SHP77 (cell line): Measurements from ENCODE around the gene TPD52L1.

Experiments
- DNase-seq, 2 experiments: peaks; one replicate each; lab custom pipeline; 2025; lab: John Stamatoyannopoulos, UW

Gene TPD52L1

GRCh38 chr6:125304970-125305660, 151.5 kb downstream of the TPD52L1 start:
- DNase-seq = no peak

DNA sequence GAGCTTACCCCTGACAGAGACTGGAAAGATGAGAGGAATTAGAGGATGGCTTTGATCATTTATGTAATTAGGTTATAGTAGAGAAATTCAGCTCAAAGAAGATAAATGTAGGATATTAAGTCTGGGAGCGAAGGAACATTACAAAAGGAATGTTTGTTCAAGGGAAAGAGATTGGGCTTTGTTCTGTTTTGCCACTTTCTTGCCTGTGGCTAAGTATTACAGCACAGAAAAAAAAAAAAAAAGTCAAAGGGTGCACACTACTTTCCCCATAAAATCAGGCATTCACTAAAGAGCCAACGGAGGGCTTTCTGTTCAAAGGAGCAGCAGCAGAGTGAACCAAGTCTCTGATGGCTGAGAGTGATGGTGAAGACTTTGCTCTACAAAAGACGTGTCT, 153.2 kb downstream of the TPD52L1 start:
- DNase-seq = no peak

DNA sequence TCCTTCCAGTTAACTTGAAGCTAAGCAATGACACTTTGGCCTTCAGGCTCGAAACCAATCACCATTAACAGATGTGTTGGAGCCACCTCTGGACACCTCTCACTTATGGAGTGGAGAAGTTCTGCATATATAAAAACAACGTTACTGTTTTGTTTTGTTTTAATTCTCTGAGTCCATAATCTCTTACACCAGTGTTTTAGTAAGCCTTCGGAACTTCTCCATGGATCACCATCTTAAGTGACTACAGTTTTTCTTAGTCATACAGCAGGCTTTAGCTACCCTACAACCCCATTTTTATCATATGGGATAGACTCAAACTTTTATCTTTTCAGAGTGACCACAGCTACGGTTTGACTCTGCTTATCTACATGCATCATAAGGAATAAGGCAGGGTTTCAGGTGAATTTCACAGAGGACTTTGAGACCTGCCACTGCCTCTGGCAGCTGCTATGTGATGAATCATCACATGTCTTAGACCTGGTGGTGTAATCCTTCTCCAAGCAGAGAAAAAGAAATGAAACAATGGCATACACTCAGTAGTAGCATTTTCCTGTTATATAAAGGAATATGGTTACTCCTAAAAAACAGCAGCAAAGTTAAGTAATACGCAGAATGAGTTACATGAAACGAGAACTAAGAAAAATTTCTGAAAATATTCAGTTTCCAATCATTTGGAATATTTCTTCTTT, 153.7 kb downstream of the TPD52L1 start:
- DNase-seq = no peak

DNA sequence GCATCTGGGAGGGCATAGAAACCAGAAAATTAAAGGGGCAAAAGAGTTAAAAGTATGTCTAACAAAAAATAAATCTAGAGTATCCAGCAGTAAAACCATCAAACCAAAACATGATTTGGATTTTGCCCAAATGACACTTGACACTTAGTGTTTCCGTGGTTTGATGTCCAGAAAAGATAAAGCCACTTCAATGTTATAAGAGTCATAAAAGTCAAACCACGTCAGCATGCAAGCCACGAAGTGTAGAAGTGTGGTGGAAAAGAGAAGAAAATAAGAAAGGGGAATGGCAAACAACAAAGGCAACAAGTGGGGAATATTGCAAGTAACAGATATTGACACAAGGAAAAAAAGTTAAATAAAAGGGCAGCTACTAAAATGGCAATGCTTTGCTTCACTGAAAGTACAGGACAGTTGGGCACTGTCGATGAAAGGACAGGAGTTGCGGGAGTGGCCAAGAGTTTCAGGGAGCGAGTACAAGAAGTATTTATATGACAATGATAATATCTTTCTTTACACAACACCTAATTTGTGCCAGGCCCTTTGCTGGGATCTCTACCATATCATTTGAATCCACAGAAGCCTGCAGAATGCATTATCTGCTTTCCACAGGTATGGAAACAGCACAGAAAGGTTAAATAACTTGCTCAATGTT, 154.5 kb downstream of the TPD52L1 start:
- DNase-seq = no peak

GRCh38 chr6:125310994-125311649, 157.5 kb downstream of the TPD52L1 start:
- peak; percentile 68 to 69 for DNase-seq

GRCh38 chr6:125312478-125312877, 158.9 kb downstream of the TPD52L1 start:
- DNase-seq = no peak

DNA sequence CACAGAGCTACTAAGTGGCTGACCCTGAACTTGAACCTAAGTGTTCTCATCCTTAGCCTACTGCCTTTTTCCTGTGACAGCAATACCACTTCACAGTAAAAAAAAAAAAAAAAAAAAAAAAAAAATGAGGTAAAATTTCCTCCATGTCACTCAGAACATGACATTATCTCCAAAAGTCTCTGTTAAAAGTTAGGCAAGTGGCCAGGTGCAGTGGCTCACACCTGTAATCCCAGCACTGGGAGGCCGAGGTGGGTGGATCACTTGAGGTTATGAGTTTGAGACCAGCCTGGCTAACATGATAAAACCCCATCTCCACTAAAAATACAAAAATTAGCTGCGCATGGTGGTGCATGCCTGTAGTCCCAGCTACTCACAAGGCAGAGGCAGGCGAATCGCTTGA, 159.4 kb downstream of the TPD52L1 start:
- DNase-seq = no peak
